ENCODE measurements around the gene BAD.

Gene BAD

GRCh38 chr11:64226507-64227051 is 57.9 kb downstream of the BAD start:
- DNase-seq (ENCODE audit: insufficient read length) (peak; percentile 77), FAIRE-seq (no peak)
- TF ChIP-seq POLR2AphosphoS5 (IDR thresholded peaks at IDR 0.05; ENCODE audit: low read depth, low read length) (no peak), POLR2A (IDR thresholded peaks at IDR 0.05; ENCODE audit: low read depth, low read length) (no peak), TAF1 (IDR thresholded peaks at IDR 0.05; ENCODE audit: borderline replicate concordance, low read depth, low read length) (no peak)

- TF ChIP-seq POLR2AphosphoS5 (IDR thresholded peaks at IDR 0.05; ENCODE audit: low read depth, low read length) (peak; percentile 49; the same call in 1 of the 2 replicates), TAF1 (IDR thresholded peaks at IDR 0.05; ENCODE audit: borderline replicate concordance, low read depth, low read length) (no peak), POLR2A (IDR thresholded peaks at IDR 0.05; ENCODE audit: low read depth, low read length) (peak; percentile 77; the same call in 1 of the 2 replicates)
- FAIRE-seq (peak; percentile 92), DNase-seq (ENCODE audit: insufficient read length) (peak; percentile 96)
These were observed 58.6 kb downstream of the BAD start, which contains the start of the genes NUDT22 and TRPT1 for GRCh38 chr11:64225608-64226506. TSS of gene NUDT22 (plus strand) at chr11:64226274. CDS start at chr11:64226653, 379 bp downstream. TSS of gene TRPT1 (minus strand) at chr11:64226186. CDS start at chr11:64225860, 326 bp downstream.

- DNase-seq (ENCODE audit: insufficient read length) (no peak), FAIRE-seq (peak; percentile 84)
- 0 out of 2 replicates have a peak, but pooled peaks have one; percentile 52 for TF ChIP-seq POLR2A (IDR thresholded peaks at IDR 0.05; ENCODE audit: low read depth, low read length)
- no peak for TF ChIP-seq TAF1 (IDR thresholded peaks at IDR 0.05; ENCODE audit: borderline replicate concordance, low read depth, low read length)
- no peak for TF ChIP-seq POLR2AphosphoS5 (IDR thresholded peaks at IDR 0.05; ENCODE audit: low read depth, low read length)
These were observed 59.4 kb downstream of the BAD start for GRCh38 chr11:64224891-64225607.

- peak; percentile 72 for TF ChIP-seq POLR2AphosphoS5 (IDR thresholded peaks at IDR 0.05; ENCODE audit: low read depth, low read length)
- TF ChIP-seq POLR2A (IDR thresholded peaks at IDR 0.05; ENCODE audit: low read depth, low read length) = peak; percentile 70
- no peak for TF ChIP-seq TAF1 (IDR thresholded peaks at IDR 0.05; ENCODE audit: borderline replicate concordance, low read depth, low read length)
- no peak for DNase-seq (ENCODE audit: insufficient read length)
- FAIRE-seq = peak; percentile 30
These were observed 60.1 kb downstream of the BAD start for GRCh38 chr11:64224151-64224890.

- no peak for TF ChIP-seq TAF1 (IDR thresholded peaks at IDR 0.05; ENCODE audit: borderline replicate concordance, low read depth, low read length)
- TF ChIP-seq POLR2AphosphoS5 (IDR thresholded peaks at IDR 0.05; ENCODE audit: low read depth, low read length) = peak; percentile 76; the same call in 1 of the 2 replicates
- DNase-seq (ENCODE audit: insufficient read length) (no peak), FAIRE-seq (peak; percentile 38)
These were observed 61.3 kb downstream of the BAD start for GRCh38 chr11:64223001-64223651.

- DNase-seq (ENCODE audit: insufficient read length) (no peak), FAIRE-seq (no peak)
- no peak for TF ChIP-seq POLR2A (IDR thresholded peaks at IDR 0.05; ENCODE audit: low read depth, low read length)
- no peak for TF ChIP-seq TAF1 (IDR thresholded peaks at IDR 0.05; ENCODE audit: borderline replicate concordance, low read depth, low read length)
- TF ChIP-seq POLR2AphosphoS5 (IDR thresholded peaks at IDR 0.05; ENCODE audit: low read depth, low read length) = no peak
These were observed 61.8 kb downstream of the BAD start for GRCh38 chr11:64222651-64223000.

GRCh38 chr11:64220798-64221197 is 63.7 kb downstream of the BAD start:
- DNase-seq (ENCODE audit: insufficient read length) (no peak), FAIRE-seq (no peak)
- no peak for TF ChIP-seq TAF1 (IDR thresholded peaks at IDR 0.05; ENCODE audit: borderline replicate concordance, low read depth, low read length)
- no peak for TF ChIP-seq POLR2A (IDR thresholded peaks at IDR 0.05; ENCODE audit: low read depth, low read length)
- no peak for TF ChIP-seq POLR2AphosphoS5 (IDR thresholded peaks at IDR 0.05; ENCODE audit: low read depth, low read length)

- no peak for DNase-seq (ENCODE audit: insufficient read length)
- TF ChIP-seq POLR2A (IDR thresholded peaks at IDR 0.05; ENCODE audit: low read depth, low read length) (no peak), TAF1 (IDR thresholded peaks at IDR 0.05; ENCODE audit: borderline replicate concordance, low read depth, low read length) (no peak), POLR2AphosphoS5 (IDR thresholded peaks at IDR 0.05; ENCODE audit: low read depth, low read length) (0 out of 2 replicates have a peak, but pooled peaks have one; percentile 9)
- no peak for FAIRE-seq
These were observed 64.2 kb downstream of the BAD start for GRCh38 chr11:64220271-64220670.

All from GM12892 (cell line).